Peyer's patch (tissue), 4 donors: Measurements from ENCODE around the gene TNS3.

Experiments used
- CTCF ChIP-seq, 6 experiments: fragments of 450-650 bp in 4 of 6; fragments of 200-600 bp in 2 of 6; sonication (generic) in 1 of 6; IDR thresholded peaks; one replicate each; pipeline ENCODE4 v1.5.1; 2017 to 2019; ENCODE audit warnings: antibody characterized with exemption in 6 of 6, mild to moderate bottlenecking in 3 of 6, moderate library complexity in 1 of 6
- POLR2A ChIP-seq, 2 donors: fragments of 450-650 bp; IDR thresholded peaks; one replicate each; pipeline ENCODE4 v1.5.1; 2017; ENCODE audit warnings: antibody characterized with exemption in 2 of 2, mild to moderate bottlenecking in 2 of 2, moderate library complexity in 2 of 2

GRCh38 chr7:47454974-47455871 lies 126.7 kb downstream of the TNS3 start:
- TF ChIP-seq CTCF (IDR thresholded peaks at IDR 0.05) (no peak), POLR2A (IDR thresholded peaks at IDR 0.05) (no peak)
